HFF-Myc (cell line): ENCODE results near the gene CHD6.

Experiments
- DNase-seq: peaks from one replicate; pipeline ENCODE4 v3.0.0-alpha.2; 2011; ENCODE audit warnings: low read depth; ENCODE audit errors: extremely low read depth
- H3K4me3 ChIP-seq: replicated peaks from 2 replicates; pipeline ENCODE4 v1.5.1; 2011; ENCODE audit warnings: low read depth, mild to moderate bottlenecking, control low read depth, low read length
- TF ChIP-seq, protein P1 (sequence below): IDR thresholded peaks from 2 replicates; pipeline ENCODE4 v1.5.1; 2012; ENCODE audit warnings: mild to moderate bottlenecking, low read depth, low read length, control low read depth; ENCODE audit errors: missing control alignments

The CHD6 gene

DNA sequence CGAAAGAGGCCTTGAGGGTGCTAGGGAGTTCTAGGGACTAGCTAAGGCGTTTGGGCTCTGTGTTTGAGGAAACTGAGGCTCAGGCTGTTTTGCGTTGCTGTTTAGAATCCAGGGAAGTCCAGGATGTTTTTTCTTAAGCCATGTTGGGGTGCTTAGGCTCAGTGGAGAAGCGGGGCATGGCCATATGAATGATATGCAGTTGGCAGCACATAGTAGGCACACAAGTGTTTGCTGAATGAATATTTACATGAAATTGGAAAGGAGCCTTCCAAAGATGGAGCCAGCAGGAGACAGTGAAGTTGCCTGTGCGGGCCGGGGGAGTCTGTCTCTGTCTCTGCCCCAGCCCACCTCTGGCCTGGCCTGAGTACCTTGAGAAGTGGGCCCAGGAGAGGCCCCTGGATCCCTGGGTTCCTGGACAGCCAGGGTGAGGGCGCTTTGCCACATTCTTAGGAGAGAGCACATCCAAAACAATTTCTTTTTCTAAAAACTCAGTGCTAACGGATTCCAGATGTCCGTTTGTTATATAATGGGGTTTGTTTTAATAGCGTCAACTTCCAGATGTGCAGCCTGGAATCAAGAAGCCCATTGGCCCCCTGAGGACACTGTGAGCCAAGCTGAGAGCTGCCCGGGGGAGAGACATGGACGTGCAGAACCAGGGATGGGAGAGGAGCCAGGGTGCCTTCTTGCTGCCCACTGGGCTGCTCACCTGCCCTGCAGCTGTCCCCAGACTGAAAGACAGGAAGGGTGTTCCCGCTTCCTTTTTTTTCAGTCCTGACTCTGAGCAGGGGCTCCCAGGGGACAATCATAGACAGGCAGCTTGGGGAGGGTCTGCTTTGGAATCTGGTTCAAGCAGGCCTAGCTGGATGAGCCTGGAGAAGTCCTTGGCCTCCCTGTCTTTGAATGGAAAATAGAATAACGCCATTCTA lies 231.4 kb downstream of the CHD6 start:
- TF ChIP-seq, protein P1, sequence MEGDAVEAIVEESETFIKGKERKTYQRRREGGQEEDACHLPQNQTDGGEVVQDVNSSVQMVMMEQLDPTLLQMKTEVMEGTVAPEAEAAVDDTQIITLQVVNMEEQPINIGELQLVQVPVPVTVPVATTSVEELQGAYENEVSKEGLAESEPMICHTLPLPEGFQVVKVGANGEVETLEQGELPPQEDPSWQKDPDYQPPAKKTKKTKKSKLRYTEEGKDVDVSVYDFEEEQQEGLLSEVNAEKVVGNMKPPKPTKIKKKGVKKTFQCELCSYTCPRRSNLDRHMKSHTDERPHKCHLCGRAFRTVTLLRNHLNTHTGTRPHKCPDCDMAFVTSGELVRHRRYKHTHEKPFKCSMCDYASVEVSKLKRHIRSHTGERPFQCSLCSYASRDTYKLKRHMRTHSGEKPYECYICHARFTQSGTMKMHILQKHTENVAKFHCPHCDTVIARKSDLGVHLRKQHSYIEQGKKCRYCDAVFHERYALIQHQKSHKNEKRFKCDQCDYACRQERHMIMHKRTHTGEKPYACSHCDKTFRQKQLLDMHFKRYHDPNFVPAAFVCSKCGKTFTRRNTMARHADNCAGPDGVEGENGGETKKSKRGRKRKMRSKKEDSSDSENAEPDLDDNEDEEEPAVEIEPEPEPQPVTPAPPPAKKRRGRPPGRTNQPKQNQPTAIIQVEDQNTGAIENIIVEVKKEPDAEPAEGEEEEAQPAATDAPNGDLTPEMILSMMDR, result no peak
- no peak overlapping the region for H3K4me3 ChIP-seq
- DNase-seq, result peak; percentile 91

DNA sequence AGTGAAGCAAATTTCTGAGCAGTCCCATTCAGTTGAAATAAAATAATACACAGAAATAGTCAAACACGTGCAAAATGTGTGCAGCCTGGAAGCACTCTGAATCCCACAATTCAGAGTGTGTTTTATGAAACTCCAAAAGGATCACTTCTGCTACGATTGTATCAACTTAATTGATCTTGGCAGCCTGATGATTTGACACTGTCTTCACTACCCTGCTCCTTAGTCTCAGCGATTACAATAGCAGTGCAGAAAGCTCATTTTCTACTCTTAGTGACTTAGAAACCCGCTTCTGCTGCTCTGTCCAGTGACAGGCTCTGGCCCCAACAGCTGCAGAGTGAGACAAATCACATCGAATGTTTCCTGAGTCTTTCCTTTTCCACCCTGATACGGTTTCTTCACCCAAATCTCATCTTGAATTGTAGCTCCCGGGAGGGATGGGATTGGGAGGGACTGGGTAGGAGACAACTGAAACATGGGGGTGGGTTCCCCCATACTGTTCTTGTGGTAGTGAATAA lies 235.3 kb downstream of the CHD6 start:
- TF ChIP-seq, protein P1, result no peak

DNA sequence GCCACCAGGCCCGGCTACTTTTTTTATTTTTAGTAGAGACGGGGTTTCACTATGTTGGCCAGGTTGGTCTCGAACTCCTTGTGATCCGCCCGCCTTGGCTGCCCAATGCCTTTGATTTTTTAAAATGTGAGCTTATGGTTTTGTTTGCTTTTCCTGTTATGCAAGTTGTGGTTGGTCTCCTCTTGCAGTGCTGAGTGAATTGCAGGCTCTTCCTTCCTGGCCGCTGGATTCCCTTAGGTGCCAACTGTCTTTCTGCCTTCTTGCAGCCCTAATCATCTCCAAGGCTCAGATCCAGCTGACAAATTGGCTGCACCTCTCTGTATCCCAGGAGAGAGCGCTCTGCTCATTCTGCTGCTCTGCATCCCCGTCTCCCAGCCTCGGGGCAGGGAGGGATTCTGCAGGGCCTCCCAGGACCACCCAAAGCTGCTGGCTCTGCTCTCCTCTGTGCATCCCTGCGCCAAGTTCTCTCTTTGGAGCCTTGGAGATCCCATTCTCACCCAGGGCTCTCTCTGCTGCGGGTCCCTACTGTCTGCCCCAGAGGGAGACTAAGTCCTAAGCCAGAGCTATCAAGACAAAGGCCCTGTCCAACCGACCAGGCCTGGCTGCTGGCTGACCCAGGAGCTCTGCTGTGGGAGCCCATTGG lies 237.5 kb downstream of the CHD6 start:
- DNase-seq, result no peak
- H3K4me3 ChIP-seq, result no peak overlapping the region
- TF ChIP-seq, protein P1, result no peak

More for the DNA sequence above, 235.3 kb downstream of the CHD6 start:
- no peak for DNase-seq
- no peak overlapping the region for H3K4me3 ChIP-seq

DNA sequence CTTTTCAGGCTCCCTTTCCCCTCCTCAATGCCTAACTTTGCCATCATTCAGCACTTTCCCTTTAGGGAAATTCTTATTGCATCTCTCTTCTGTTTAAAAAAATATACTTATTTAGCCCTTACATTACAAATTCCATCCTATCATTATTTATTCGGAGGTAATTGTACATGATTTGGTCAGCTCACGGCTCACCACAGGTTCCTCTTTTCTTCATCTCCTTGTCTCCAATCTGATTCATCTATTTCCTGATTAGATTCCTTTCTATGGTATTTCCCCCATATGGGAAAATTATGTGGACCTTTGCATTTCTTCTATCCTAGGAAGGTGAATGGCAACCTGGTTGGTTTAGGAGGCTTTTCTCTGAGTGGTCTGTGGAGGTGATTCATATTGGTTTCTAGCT lies 238.6 kb downstream of the CHD6 start:
- TF ChIP-seq, protein P1, result no peak
- no peak for DNase-seq
- no peak overlapping the region for H3K4me3 ChIP-seq

DNA sequence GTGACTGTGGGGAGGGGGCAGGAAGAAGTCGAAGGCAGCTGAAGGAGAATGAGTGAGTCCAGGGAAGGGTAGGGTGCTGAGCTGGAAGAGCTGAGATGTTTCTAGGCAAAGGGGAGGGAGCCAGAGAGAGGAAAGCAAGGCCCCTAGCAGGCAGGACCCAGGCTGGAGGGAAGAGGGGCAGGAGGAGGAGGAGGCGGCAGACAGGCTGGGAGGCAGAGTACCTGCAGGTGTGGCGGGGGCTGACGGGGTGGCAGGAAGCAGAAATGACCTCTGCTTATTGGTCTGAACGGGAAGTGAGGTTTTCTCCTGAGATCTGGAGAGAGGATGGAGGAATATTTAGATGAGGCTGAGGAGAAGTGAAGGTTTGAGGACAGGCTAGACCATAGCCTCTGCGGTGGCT lies 240.9 kb downstream of the CHD6 start:
- H3K4me3 ChIP-seq, result no peak overlapping the region
- no peak for DNase-seq

DNA sequence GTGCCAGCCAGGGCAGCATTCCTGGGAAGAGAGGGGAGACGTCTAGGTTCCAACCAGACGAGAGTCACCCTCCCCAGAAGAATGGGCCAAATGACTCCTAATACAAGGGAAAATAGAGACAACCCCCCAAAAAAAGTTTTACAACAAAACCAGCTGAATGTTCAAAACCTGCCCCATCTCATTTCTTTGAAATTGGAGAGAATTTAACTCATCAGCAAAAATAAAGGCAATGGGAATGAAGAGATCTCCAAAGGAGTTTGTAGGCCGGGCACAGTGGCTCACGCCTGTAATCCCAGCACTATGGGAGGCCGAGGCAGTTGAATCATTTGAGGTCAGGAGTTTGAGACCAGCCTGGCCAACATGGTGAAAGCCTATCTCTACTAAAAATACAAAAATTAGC lies 241.8 kb downstream of the CHD6 start:
- TF ChIP-seq, protein P1, result no peak
- H3K4me3 ChIP-seq, result no peak overlapping the region
- no peak for DNase-seq

More for the DNA sequence above, 240.9 kb downstream of the CHD6 start:
- TF ChIP-seq, protein P1, result no peak
